HepG2 (cell line): ENCODE measurements around the gene SGPP2. TPM values are rescaled to one million over a fixed set of nuclear protein-coding genes. Genes with fewer than 3 reads are reported as not detected.

Experiments used
- MAX ChIP-seq: IDR thresholded peaks from 2 replicates; pipeline ENCODE4 v1.6.1; 2012; ENCODE audit warnings: inconsistent platforms
- PPARG ChIP-seq: conservative IDR thresholded peaks from 2 replicates; pipeline ENCODE4 v1.6.1; 2016; ENCODE audit warnings: missing biosample characterization, missing genetic modification reagents
- TRAFD1 ChIP-seq: sonication (generic); formaldehyde crosslinking; IDR thresholded peaks from 2 replicates; pipeline ENCODE4 v1.5.1; 2020; ENCODE audit warnings: missing genetic modification reagents, mild to moderate bottlenecking, borderline replicate concordance
- ZNF451 ChIP-seq: sonication (generic); formaldehyde crosslinking; IDR thresholded peaks from 2 replicates; pipeline ENCODE4 v1.5.0; 2020; ENCODE audit warnings: mild to moderate bottlenecking, missing genetic modification reagents
- ZNF574 ChIP-seq: sonication (generic); formaldehyde crosslinking; IDR thresholded peaks from 2 replicates; pipeline ENCODE4 v1.4.0; 2020; ENCODE audit warnings: missing genetic modification reagents
- ZNF703 ChIP-seq: sonication (generic); formaldehyde crosslinking; IDR thresholded peaks from 2 replicates; pipeline ENCODE4 v1.5.1; 2020; ENCODE audit warnings: missing genetic modification reagents, mild to moderate bottlenecking, moderate library complexity, borderline replicate concordance
- polyA plus RNA-seq, 8 experiments: library from polyadenylated mRNA; depleted of rRNA in 3 of 8; stranded (reverse) in 7 of 8; unstranded in 1 of 8; fragments of >200 nt; fragmentation: Illumina TruSeq in 4 of 8; extraction: Trizol in 4 of 8; gene quantifications; 2 replicates each; pipeline versions ENCODE4 v1.2.1 to v1.2.3, GENCODE V29; 2011 to 2016; ENCODE audit warnings: low read depth in 4 of 8, missing spikeins in 1 of 8, mixed read lengths in 1 of 8; ENCODE audit not compliant: insufficient read depth in 1 of 8
- total RNA-seq, 5 experiments: library from RNA; depleted of rRNA; stranded (reverse); fragments of >200 nt; fragmentation: Illumina TruSeq; extraction: Trizol; gene quantifications; 2 replicates each; pipeline ENCODE4 v1.2.3, GENCODE V29; 2016; ENCODE audit warnings: low read depth in 1 of 5
- TF ChIP-seq, protein P1 (sequence below): sonication (generic); formaldehyde crosslinking; IDR thresholded peaks from 2 replicates; pipeline ENCODE4 v1.5.0; 2020; ENCODE audit warnings: mild to moderate bottlenecking, missing genetic modification reagents

The SGPP2 gene
- total and polyA plus RNA-seq, 2 of the 13 experiments (the other 11 are each of a cell fraction or from before 2014, with no cell fraction given) = not detected

- TF ChIP-seq, protein P1, sequence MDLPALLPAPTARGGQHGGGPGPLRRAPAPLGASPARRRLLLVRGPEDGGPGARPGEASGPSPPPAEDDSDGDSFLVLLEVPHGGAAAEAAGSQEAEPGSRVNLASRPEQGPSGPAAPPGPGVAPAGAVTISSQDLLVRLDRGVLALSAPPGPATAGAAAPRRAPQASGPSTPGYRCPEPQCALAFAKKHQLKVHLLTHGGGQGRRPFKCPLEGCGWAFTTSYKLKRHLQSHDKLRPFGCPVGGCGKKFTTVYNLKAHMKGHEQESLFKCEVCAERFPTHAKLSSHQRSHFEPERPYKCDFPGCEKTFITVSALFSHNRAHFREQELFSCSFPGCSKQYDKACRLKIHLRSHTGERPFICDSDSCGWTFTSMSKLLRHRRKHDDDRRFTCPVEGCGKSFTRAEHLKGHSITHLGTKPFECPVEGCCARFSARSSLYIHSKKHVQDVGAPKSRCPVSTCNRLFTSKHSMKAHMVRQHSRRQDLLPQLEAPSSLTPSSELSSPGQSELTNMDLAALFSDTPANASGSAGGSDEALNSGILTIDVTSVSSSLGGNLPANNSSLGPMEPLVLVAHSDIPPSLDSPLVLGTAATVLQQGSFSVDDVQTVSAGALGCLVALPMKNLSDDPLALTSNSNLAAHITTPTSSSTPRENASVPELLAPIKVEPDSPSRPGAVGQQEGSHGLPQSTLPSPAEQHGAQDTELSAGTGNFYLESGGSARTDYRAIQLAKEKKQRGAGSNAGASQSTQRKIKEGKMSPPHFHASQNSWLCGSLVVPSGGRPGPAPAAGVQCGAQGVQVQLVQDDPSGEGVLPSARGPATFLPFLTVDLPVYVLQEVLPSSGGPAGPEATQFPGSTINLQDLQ (CRISPR knock-in tag) = no peak
- TF ChIP-seq MAX (no peak), ZNF703 (no peak), ZNF451 (CRISPR knock-in tag) (no peak), TRAFD1 (CRISPR knock-in tag) (no peak), PPARG (CRISPR knock-in tag) (no peak), ZNF574 (CRISPR knock-in tag) (no peak)
Observed at GRCh38 chr2:222577341-222577740, 153.0 kb downstream of the SGPP2 start (continued).
